ENCODE measurements around the gene KIZ.

DNA sequence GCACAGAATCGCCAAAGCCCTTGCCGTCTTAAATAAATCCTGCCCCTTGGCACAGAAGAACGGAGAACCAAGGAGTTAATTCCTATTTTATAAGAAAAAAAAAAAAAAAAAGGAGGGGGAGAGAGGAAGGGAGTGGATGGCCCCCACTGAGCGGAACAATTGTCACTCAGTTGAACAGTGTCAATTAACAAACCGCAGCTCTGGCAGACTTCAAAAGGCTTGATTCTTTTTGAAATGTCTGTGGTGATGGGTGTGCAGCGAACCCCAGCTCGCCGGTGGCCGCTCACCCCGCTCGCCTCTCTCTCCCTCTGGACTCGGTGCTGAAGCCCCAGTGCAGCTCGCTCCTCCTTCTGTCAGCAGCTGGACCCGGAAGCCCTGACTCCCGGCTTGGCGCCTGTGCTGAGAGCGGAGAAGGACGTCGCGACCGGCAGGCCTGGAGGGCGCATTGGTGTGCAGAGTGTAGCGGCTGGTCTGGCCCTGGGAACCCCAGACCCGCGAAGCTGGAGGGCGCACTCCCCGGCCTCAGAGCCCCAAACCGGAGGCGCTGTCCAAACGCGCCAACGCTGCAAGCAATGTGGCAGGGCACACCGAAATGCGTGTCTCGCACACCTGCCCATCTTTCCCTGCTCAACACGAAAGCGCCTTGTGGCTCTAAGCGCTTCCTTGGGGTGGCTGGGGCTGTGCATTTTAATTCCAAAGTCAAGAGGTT lies 23.1 kb upstream of the KIZ start:
- no peak for TF ChIP-seq POLR2A (IDR thresholded peaks at IDR 0.05; ENCODE audit: low read length)
- TF ChIP-seq GATA1 (IDR thresholded peaks at IDR 0.05; ENCODE audit: low read depth, low read length), result no peak
